Transverse colon (tissue), 4 donors: ENCODE measurements around the gene IBA57. TPM values are rescaled to one million over a fixed set of nuclear protein-coding genes. Genes with fewer than 3 reads are reported as not detected.

ENCODE experiments used
- DNase-seq: peaks from one replicate; pipeline ENCODE4 v3.0.0-alpha.2; 2019
- H3K27ac ChIP-seq, 4 donors: fragments of 200-600 bp; sonication (generic); 2 replicates each; pipeline ENCODE4 v1.5.1; 2016 to 2018; ENCODE audit warnings: inconsistent platforms in 4 of 4
- H3K27me3 ChIP-seq: fragments of 200-600 bp; sonication (generic); 2 replicates; pipeline ENCODE4 v1.5.1; 2017; ENCODE audit warnings: inconsistent platforms
- H3K36me3 ChIP-seq, 4 donors: fragments of 200-600 bp; sonication (generic); 2 replicates each; pipeline ENCODE4 v1.5.1; 2017 to 2019; ENCODE audit warnings: inconsistent platforms in 4 of 4
- H3K4me1 ChIP-seq, 4 donors: fragments of 200-600 bp; sonication (generic); 2 replicates each; pipeline ENCODE4 v1.5.1; 2017 to 2020; ENCODE audit warnings: inconsistent platforms in 4 of 4
- H3K4me3 ChIP-seq, 4 donors: fragments of 200-600 bp; sonication (generic); 1 replicate in 1 of 4; 2 replicates in 3 of 4; pipeline versions ENCODE4 v1.5.1 to v1.6.1; 2017 to 2019; ENCODE audit warnings: inconsistent platforms in 4 of 4
- H3K9me3 ChIP-seq, 2 donors: fragments of 200-600 bp; sonication (generic); 2 replicates each; pipeline ENCODE4 v1.5.1; 2017 to 2019; ENCODE audit warnings: inconsistent platforms in 2 of 2
- CTCF ChIP-seq, 5 experiments: fragments of 200-600 bp in 3 of 5; fragments of 450-650 bp in 2 of 5; sonication (generic) in 3 of 5; IDR thresholded peaks; 1 replicate in 2 of 5; 2 replicates in 3 of 5; pipeline ENCODE4 v1.5.1; 2016 to 2017; ENCODE audit warnings: antibody characterized with exemption in 5 of 5, inconsistent platforms in 3 of 5, mild to moderate bottlenecking in 2 of 5, moderate library complexity in 1 of 5
- EP300 ChIP-seq: sonication (generic); formaldehyde crosslinking; IDR thresholded peaks from one replicate; pipeline ENCODE4 v1.6.1; 2017; ENCODE audit warnings: antibody characterized with exemption, low read depth
- POLR2A ChIP-seq: fragments of 450-650 bp; IDR thresholded peaks from one replicate; pipeline ENCODE4 v1.6.1; 2016; ENCODE audit warnings: antibody characterized with exemption, mild to moderate bottlenecking, moderate library complexity
- POLR2AphosphoS5 ChIP-seq, 3 donors: sonication (generic); formaldehyde crosslinking; IDR thresholded peaks; one replicate each; pipeline ENCODE4 v1.6.1; 2016; ENCODE audit warnings: antibody characterized with exemption in 3 of 3
- WGBS, 2 donors: methylation state at CpG; one replicate each; pipeline ENCODE4 v1.1.5; 2018; ENCODE audit warnings: low coverage in 1 of 2; 5-methylcytosine and 5-hydroxymethylcytosine counted together
- in situ Hi-C, 4 donors: fragments of 200-750 bp; cut with MboI; loops; one replicate each; pipeline versions ENCODE4 v1.15.0 to v1.15.1; 2017; ENCODE audit warnings: low sequenced_read_pairs in 3 of 4, low pct_ligation_motif_present in 1 of 4, low pct_unique_long_range_greater_than_20kb in 1 of 4
- intact Hi-C: fragments of 100-400 bp; cut with DNase I; formaldehyde crosslinking; loops from one replicate; pipeline ENCODE4 v1.15.1; 2023; ENCODE audit warnings: low total_unique reads
- total RNA-seq, 4 donors: library from RNA; depleted of rRNA; stranded (reverse); fragments of >200 nt; gene quantifications; one replicate each; pipeline ENCODE4 v1.1.0, GENCODE V29; 2016

Gene IBA57
- total RNA-seq, 4 donors from 2014 or later, result 7.5 to 13.5 (median 10.4) TPM

GRCh38 chr1:228122921-228123441 is 42.6 kb upstream of the IBA57 start:
- in situ Hi-C loops, result loop anchor here in 1 of 4 donors (10.0 kb wide), 1 partner anchor 52 kb away; no protein-coding TSS in a partner anchor
- TF ChIP-seq POLR2A, result no peak
- no peak for TF ChIP-seq EP300
- no peak for TF ChIP-seq POLR2AphosphoS5 (IDR thresholded peaks at IDR 0.05)
- no peak for TF ChIP-seq CTCF (IDR thresholded peaks at IDR 0.05)
- no peaks in the 10 kb centered on the region for H3K4me1 ChIP-seq
- WGBS, 2 donors, result 79 to 86% methylated on average over 1 of the region's 1 CpG
- no peaks in the 10 kb centered on the region for H3K36me3 ChIP-seq
- no peaks in the 10 kb centered on the region for H3K27me3 ChIP-seq
- H3K9me3 ChIP-seq, result no peaks in the 10 kb centered on the region
- no peak overlapping the region for H3K27ac ChIP-seq
- no peak overlapping the region for H3K4me3 ChIP-seq
- DNase-seq, result no peak
- intact Hi-C loops, result no loop called here

- H3K27ac ChIP-seq, result no peak overlapping the region
- no peaks in the 10 kb centered on the region for H3K9me3 ChIP-seq
- no peak for DNase-seq
- 57% methylated on average over 2 of the region's 2 CpGs; no CpG with 5 or more reads in 1 of the 2 donors for WGBS, 2 donors
- no peak for TF ChIP-seq CTCF (IDR thresholded peaks at IDR 0.05)
- no peak for TF ChIP-seq EP300
- no peak for TF ChIP-seq POLR2AphosphoS5 (IDR thresholded peaks at IDR 0.05)
- TF ChIP-seq POLR2A, result no peak
- no peaks in the 10 kb centered on the region for H3K36me3 ChIP-seq
- in situ Hi-C loops (loop anchor here in 1 of 4 donors (10.0 kb wide), 1 partner anchor 51 kb away; no protein-coding TSS in a partner anchor), intact Hi-C loops (no loop called here)
- no peak overlapping the region for H3K4me3 ChIP-seq
- no peaks in the 10 kb centered on the region for H3K4me1 ChIP-seq
- H3K27me3 ChIP-seq, result no peaks in the 10 kb centered on the region
These were observed 42.1 kb upstream of the IBA57 start for GRCh38 chr1:228123505-228123904.

- Histone ChIP-seq H3K27ac (no peak overlapping the region), H3K27me3 (peaks cover 2% of the 10 kb centered on the region), H3K4me3 (no peak overlapping the region), H3K4me1 (no peaks in the 10 kb centered on the region), H3K36me3 (no peaks in the 10 kb centered on the region), H3K9me3 (no peaks in the 10 kb centered on the region)
- no peak for TF ChIP-seq EP300
- no peak for TF ChIP-seq POLR2AphosphoS5 (IDR thresholded peaks at IDR 0.05)
- no peak for TF ChIP-seq POLR2A
- TF ChIP-seq CTCF (IDR thresholded peaks at IDR 0.05), result no peak
- WGBS, 2 donors, result 69 to 74% methylated on average over 3 to 5 of the region's 5 CpGs
- intact Hi-C loops (no loop called here), in situ Hi-C loops (loop anchor here in 1 of 4 donors (10.0 kb wide), 1 partner anchor 50 kb away; no protein-coding TSS in a partner anchor)
- no peak for DNase-seq
These were observed 40.4 kb upstream of the IBA57 start for GRCh38 chr1:228125185-228125584.

- WGBS, 2 donors, result 68 to 92% methylated on average over 2 of the region's 2 CpGs
- H3K36me3 ChIP-seq, result no peaks in the 10 kb centered on the region
- peaks cover 9% of the 10 kb centered on the region for H3K27me3 ChIP-seq
- intact Hi-C loops, result no loop called here
- no peak overlapping the region for H3K4me3 ChIP-seq
- no peak for DNase-seq
- TF ChIP-seq CTCF (IDR thresholded peaks at IDR 0.05), result no peak
- TF ChIP-seq POLR2AphosphoS5 (IDR thresholded peaks at IDR 0.05), result no peak
- no peak for TF ChIP-seq POLR2A
- TF ChIP-seq EP300, result no peak
- in situ Hi-C loops, result no loop called here
- no peak overlapping the region for H3K27ac ChIP-seq
- H3K9me3 ChIP-seq, result no peaks in the 10 kb centered on the region
- peaks cover 0 to 7% (median 5%) of the 10 kb centered on the region in 4 donors for H3K4me1 ChIP-seq
These were observed 33.8 kb upstream of the IBA57 start for GRCh38 chr1:228131766-228132165.
